ENCODE measurements around the gene SIMC1. TPM values are rescaled to one million over a fixed set of nuclear protein-coding genes. Genes with fewer than 3 reads are reported as not detected.

The SIMC1 gene
- total RNA-seq, 1 donor = 6.1 TPM

- no peak for TF ChIP-seq CTCF (IDR thresholded peaks at IDR 0.05; ENCODE audit: insufficient read depth, low read length)
These were observed 103.3 kb downstream of the SIMC1 start for GRCh38 chr5:176341325-176342157.

GRCh38 chr5:176342158-176342483 lies 103.9 kb downstream of the SIMC1 start:
- H3K4me3 ChIP-seq (ENCODE audit: low read depth, low read length) = no peak overlapping the region
- no peak for TF ChIP-seq CTCF (IDR thresholded peaks at IDR 0.05; ENCODE audit: insufficient read depth, low read length)
- no peak for DNase-seq (ENCODE audit: low read depth)

More at GRCh38 chr5:176341325-176342157, 103.3 kb downstream of the SIMC1 start:
- no peak for DNase-seq (ENCODE audit: low read depth)
- H3K4me3 ChIP-seq (ENCODE audit: low read depth, low read length) = no peak overlapping the region

- no peak overlapping the region for H3K4me3 ChIP-seq (ENCODE audit: low read depth, low read length)
- no peak for TF ChIP-seq CTCF (IDR thresholded peaks at IDR 0.05; ENCODE audit: insufficient read depth, low read length)
- no peak for DNase-seq (ENCODE audit: low read depth)
These were observed 104.7 kb downstream of the SIMC1 start for GRCh38 chr5:176342766-176343458.

- no peak for TF ChIP-seq CTCF (IDR thresholded peaks at IDR 0.05; ENCODE audit: insufficient read depth, low read length)
- DNase-seq (ENCODE audit: low read depth) = no peak
- H3K4me3 ChIP-seq (ENCODE audit: low read depth, low read length) = no peak overlapping the region
These were observed 112.2 kb downstream of the SIMC1 start for GRCh38 chr5:176350416-176350815.

- no peak for TF ChIP-seq CTCF (IDR thresholded peaks at IDR 0.05; ENCODE audit: insufficient read depth, low read length)
- no peak for DNase-seq (ENCODE audit: low read depth)
- H3K4me3 ChIP-seq (ENCODE audit: low read depth, low read length) = no peak overlapping the region
These were observed 114.1 kb downstream of the SIMC1 start for GRCh38 chr5:176352116-176352878.

- no peak for DNase-seq (ENCODE audit: low read depth)
- TF ChIP-seq CTCF (IDR thresholded peaks at IDR 0.05; ENCODE audit: insufficient read depth, low read length) = no peak
- no peak overlapping the region for H3K4me3 ChIP-seq (ENCODE audit: low read depth, low read length)
These were observed 115.3 kb downstream of the SIMC1 start for GRCh38 chr5:176353533-176353932.
